Measurements from ENCODE around the gene WNT4.

Gene WNT4

DNA sequence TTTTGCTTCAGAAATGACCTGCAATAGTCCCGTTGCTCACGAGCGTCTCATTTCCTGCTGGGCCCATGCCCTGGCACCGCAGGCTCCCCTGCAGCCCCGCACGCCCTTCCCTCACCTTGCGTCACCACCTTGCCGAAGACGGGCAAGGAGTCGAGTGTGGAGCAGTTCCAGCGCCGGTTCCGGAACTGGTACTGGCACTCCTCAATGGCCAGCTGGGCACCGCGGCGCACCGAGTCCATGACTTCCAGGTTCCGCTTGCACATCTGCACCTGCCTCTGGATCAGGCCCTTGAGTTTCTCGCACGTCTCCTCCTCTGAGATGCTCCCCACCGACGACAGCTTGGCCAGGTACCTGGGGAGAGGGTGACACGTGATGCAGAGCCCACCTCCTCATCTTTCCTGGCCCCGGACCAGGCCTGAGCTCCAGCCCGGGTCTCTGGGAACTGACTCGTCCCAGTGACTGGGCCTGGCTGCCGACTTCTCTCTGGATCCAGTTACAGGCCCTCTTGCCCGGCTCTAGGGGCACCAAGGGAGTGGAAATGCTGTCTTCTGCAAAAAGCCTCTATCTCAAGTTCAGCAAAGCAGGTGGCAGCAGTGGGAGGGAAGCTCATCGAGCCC, 13.3 kb downstream of the WNT4 start:
- DNase-seq (ENCODE audit: low spot score), result no peak

DNA sequence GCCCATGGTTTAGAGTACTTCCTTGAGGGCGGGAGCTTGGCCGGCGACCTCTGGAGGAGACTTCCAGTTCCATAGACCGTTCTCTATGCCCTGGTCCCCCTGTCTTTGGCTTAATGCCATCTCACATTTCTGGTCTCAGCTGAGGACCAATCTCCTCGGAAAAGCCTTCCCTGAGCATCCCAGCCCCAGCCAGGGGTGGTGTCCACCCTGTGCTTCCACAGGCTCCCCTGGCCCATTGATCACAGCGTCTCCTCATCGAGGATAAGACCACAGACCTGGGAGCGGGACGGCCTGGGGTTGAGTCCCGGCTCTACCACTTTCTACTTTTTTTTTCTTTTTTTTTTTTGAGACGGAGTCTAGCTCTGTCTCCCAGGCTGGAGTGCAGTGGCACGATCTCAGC, 14.5 kb downstream of the WNT4 start:
- DNase-seq (ENCODE audit: low spot score), result no peak

DNA sequence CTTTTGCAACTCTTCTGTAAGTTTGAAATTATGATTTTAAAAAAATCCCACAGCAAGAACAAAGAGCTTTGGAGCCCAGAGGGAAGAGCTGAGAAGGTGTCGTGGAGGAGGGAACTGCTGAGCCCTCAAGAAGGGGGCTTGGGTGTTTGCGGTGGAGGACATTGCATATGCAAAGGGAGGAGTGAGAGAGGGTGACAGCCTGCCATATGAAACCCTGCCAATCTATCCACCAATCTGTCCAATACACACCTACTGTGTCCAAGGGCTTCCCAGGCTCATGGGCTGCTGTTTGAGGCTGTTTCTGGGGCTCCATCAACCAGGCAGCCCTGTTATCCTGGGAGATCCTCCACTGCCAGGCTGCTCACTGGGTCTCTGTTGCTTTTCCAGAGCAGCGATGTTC, 15.2 kb downstream of the WNT4 start:
- DNase-seq (ENCODE audit: low spot score), result no peak

DNA sequence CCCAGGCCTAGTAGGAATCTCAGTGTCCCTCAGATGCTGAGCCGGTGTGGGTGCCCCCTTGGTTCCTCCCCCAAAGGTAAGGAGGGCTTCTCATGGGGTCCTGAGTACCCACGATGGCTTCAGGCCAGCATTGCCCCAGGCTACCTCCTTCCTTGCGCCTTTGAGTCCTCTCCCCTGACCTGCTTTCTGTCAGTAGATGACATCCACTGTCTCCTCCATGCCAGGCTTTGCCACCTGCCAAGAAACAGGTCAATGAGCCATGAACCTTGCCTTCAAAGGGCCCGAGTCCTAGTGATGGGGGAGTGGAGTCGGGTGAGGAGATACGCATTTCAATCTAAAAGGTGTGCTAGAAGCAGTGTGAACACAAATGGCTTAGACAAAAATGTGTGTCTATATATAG, 15.6 kb downstream of the WNT4 start:
- DNase-seq (ENCODE audit: low spot score), result no peak

DNA sequence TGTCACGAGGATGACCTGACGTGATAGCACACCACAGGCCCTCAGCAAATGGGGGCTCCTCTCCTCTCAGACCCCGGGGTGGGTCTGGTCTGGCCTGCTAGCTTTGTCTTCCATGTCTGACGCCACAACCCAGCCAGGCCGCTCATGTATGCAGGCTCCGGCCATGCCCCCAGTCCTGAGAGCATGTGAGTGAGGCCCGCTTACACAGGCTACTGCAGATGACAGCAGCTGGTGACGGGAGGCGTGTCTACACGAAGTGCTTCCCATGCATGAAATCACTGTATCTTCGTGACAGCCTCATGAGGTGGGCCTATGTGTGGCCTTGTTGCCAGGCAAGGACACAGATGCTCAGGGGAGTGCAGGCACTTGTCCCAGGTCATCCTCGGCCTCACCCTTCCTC, 16.4 kb downstream of the WNT4 start:
- no peak for DNase-seq (ENCODE audit: low spot score)

DNA sequence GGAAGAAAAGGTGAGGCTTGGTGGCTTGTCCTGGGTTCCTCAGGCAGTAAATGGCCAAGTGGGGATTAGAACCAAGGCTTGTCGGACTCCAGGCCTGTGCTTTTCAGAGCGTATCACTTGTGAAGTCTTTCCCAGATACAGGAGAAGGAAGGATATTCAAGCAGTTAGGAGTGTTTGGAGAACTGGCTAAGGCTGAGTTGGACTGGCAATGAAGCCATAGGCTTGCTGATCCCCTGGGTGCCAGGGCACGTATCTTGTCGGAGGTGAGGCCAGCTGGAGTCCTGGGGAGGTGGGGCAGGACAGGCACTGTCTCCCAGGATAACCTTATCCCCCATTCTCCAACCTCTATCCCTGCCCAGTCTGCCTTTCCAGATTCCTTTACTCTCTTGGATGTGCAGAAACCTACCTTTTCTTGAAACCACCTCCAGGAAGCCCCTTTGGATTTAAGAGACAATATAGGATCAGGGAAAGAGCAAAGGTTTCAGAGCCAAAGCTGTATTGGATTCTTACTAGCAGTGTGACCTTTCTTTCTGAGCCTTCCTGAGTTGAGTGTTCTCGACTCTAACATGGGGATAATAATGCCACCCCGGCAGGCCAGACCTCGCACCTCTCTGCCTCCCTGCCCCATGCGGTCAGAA, 18.2 kb downstream of the WNT4 start:
- no peak for DNase-seq (ENCODE audit: low spot score)

DNA sequence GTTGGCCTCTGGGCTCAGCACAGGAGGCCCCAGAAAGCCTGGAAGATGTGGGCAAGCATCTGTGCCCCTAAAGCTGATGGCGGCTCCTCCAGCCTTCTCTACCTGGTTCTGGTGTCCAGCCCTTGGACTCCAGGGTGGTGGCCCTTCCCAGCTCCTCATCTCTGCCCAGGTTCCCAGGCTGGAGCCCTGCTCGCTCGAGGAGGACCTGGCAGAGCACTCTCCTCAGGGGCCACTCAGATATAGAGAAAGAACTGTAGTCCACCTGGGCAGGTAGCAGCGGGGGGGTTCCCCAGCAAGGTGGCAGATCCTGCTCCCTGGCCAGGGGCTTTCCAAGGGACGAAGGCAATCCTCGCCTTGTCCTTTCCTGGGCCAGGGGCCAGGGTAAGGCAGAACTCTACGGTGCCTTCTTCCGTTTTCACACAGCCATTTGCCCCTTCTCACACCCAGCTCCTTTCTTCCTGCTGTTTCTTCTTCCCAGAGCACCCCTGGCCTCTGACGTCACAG, 18.9 kb downstream of the WNT4 start:
- DNase-seq (ENCODE audit: low spot score), result no peak

DNA sequence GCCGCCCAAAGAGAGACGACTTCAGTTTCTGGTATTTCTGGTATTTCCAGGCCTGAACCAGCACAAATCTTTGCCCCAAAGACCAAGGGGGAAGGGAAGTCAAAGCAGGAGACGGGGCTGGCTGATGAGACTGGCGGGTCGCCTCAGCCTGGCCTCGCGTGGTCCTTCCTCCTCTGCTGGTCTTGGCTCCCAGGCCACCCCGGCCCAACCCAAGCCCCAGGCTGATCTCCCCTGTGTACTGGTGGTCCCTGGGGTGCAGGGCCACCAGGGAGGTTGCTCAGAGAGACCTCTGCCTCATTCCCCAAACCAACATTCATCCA, 19.9 kb downstream of the WNT4 start:
- no peak for DNase-seq (ENCODE audit: low spot score)

DNA sequence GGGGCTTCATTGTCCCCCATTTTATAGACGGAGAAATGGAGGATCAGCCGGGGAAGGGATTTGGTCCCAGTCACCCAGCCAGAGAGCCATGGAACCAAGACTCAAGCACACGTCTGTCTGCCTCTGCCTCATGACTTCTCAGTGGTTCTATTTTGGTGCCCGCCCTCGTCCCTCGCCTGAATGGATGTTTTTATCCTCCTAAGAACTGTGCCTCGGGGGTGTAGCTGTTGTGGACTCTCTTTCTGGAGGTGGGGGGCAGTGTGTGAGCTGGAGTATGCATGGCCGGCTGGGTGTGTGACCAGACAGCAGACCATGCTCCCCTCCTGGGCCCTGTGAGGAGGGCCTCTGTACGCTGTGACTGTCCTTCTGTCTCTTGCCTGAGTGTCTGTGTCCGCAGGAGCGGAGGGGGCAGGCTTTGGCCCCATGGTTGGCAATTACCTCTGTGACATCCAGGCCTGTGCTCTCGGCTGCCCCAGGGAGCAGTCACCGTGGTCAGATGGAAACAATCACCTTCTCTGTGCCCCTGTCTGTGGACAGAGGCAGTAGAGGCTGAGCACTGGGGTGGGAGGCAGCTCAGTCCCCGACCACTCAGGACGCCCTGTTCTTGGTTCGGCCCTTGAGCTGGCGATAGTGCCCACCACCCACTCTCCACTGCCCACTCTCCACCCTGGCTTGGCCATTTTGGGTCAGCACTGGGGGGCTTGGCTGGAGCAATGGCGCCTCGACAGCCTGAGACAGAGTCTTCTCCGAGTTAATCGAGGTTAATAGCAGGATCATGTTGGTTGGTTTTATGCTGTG, 20.4 kb downstream of the WNT4 start:
- DNase-seq (ENCODE audit: low spot score), result no peak

DNA sequence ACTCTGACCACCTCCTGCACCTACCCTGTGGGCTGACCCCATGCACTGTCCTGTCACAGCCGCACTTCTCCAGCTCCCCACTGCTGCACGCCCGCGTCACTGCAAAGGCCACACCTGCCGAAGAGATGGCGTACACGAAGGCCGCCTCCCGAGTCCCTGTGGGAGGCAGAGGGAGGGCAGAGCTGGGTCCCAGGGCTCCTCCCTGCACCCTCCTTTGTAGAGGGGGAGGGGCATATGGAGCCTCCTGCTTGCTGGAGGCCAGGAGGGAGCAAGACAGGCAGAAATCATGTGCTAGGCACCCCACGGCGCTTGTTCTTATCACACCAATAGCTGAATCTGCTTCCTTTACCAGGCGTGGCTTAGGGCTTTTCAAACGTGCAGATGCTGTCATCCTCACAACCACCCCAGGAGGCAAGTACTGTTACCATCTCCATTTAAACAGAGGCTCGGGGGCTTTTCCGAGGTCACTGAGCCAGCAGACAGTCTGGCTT, 21.4 kb downstream of the WNT4 start:
- no peak for DNase-seq (ENCODE audit: low spot score)

DNA sequence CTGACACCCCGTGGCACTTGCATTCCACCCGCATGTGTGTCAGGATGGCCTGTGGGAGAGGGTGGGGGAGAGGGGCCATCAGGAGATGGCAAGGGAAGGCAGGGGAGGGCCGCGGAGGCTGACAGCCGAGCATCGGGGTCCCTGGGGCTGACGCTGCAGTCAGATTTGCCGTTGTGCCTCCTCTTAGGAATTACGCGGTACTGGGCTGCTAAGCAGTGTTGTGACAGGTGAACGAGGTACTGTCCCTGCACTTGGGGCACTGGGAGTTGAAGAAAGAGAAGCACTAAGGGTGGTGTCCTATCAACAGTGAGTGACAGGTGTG, 22.5 kb downstream of the WNT4 start:
- DNase-seq (ENCODE audit: low spot score), result no peak

DNA sequence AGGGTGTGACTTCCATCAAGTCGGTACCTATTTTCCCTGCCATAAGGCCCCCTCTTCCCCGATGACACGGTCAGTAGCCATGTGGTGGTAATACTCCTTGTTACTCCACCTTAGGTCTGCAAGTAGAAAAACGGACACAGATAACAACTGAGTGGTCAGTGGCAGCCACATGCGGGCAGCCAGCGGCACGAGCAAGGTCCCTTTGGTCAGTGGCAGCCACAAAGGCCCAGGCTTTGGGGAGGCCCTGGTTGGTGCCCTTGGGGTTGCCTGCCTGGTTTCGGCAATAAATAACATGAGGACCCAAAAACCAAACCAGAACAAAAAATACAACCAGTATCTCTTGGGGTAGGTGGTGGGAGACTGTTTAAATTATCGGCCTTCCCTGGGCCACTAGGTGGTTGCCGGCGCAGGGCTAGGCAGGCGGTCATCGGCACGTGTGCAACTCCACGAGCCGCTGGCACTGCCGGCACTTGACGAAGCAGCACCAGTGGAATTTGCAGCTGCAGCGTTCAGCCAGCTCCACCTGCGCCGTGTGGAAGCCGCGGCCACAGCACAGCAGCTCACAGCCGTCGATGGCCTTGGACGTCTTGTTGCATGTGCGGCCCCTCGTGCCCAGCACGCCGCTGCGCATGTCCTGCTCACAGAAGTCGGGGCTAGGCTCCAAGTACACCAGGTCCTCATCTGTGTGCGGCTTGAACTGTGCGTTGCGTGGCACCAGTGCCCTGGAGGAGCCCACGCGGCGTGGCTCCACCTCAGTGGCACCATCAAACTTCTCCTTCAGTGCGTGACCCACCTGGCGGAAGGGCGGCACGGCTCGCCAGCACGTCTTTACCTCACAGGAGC, 23.1 kb downstream of the WNT4 start:
- no peak for DNase-seq (ENCODE audit: low spot score)

DNA sequence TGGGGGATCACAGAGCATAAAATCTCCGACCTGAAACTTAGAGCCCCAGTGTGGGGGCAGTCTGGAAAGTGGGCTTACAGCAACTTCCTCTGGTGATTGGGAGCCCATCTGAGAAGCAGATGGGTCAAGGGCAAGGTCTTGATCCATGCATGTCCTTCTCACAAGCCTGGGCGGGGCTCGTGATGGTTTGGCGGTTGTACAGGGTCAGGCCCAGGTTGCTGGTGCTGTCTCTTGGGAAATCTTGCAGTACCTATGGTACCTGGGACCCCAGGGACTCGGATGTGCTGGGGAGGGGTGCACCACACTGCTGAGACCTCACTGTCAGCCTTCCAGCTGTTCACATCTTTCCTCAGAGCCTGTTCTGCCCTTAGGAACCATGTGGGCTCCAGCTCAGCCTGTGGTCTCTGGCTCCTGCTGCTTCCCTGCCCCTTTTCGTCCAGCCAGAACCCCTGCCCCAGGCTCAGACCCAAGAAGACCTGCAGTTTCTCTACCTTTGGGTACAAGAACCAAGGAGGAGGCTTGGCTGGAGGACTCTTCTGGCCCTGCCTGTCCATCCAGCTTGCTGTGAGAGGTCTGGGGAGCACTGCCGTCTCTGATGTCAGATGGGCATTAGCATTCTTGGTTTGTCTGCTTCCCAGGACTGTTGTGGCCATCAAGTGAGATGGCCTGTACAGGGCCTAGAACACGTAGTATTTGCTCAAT, 24.5 kb downstream of the WNT4 start:
- DNase-seq (ENCODE audit: low spot score), result no peak

DNA sequence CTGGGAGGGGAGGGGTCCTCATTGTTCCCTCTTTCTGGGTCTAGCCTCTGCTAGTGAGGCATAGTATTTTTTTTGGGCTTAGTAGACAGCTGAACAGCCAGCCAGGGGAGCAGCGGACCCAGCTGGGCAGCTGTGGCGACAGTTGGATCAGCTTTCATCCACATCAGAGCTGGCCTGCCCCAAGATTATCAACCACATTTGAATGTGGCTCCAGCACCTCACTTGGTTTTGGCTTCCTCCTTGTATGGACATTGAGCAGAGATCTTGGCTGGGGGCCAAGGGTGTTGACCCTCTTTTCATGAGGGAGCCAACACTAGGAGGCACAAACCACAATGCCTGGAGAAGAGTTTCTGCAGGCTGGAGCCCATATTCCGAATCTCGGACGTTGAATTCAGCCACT, 25.0 kb downstream of the WNT4 start:
- no peak for DNase-seq (ENCODE audit: low spot score)

DNA sequence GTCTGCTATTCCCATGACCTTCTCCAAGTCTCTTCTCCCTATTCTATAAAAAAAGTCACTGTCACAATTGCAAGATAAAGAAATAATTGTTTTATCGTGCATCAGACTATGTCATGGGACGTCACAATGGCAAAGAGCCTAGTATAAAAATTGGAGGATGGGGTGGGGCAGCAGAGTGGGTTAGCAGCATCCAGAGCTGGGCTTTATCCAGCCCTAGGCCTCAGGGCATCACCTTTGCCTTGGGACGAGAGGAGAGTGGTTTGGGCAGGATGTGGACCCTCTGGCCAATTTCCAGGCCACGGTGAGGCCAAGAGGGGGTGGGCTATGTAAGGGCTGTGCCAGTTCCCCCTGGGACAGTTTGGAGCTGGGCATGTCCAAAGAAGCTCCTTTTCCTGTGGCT, 25.7 kb downstream of the WNT4 start:
- DNase-seq (ENCODE audit: low spot score), result no peak

DNA sequence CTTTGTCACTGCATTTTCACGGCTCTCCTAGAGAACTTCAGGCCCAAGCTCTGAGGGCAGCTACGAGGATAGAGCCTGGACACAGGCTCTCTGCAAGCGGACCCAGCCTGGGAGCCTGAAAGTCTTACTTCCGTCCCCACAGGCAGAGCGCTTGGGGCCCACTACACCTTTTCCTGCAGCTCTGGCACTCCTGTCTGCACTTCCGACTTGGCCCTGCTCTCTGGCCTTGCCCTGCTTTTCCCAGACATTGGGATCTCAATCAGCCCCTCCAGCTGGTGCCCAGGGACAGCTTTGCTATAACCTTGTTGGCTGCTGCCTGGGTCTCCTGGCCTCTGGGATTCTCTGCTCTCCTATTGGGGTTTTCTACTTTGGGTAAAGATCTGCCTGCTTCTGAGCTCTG, 27.6 kb downstream of the WNT4 start:
- DNase-seq (ENCODE audit: low spot score), result no peak

DNA sequence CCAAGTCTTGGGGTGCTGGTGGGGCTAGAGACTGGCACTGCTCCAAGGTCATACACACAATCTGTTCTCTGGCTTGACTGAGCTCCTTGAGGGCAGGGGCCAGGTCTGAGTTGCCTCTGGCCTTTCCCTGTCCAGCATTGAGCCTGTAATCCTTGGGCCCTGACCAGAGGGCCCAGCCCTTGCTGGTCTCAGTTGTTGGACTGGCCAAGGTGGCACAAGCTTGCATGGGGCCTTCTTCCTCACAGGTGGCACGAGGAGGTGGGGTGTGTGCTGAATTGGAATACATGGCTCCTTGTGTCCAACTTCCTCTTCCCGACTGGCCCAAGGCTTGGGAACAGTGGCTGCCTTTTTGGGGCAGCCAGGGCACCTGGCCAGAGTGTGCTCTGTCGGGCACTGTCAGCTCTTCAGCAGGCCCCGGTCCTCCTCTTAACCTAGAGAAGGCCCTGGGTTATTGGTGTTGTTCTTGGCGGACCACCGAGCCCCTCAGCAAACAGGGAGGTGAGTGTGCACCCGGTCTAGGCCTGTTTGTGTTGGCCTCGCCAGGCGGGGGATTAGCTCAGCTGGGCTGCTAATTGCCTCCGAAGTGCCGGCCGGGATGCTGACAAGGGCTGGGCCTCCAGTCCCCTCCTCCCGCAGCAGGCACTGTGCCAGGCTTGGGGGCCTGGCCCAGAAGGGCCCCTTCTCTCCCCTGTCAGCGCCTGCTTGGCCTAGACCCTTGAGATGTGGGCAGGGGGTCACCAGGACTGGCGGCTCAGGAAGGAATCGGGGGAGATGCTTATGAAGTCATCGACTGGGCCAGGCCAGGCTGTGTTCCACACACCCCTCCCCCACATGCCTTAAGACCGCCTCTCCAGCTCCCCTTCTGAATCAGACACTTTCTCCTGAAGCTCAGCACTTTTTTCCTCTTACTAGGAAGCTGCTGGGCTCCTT, 28.5 kb downstream of the WNT4 start:
- no peak for DNase-seq (ENCODE audit: low spot score)

DNA sequence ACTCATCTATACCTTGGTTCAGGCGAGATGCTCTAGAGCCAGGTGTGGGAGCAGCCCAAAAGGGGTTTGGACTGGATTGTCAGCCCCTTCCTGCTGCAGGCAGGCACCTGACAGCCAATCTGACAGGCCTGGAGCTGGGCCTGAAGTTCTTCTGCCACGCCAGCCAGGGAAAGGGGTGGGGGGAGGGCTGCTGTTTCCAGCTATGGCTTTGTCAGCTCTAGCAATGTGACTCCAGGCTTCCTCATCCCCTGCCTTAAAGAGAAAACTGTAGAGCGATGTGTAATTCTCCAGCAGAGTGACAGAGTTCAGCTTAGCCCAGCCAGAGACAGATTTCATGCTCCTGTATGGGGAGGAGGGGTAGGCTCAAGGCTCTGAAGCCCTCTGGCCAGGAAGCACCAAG, 30.3 kb downstream of the WNT4 start:
- no peak for DNase-seq (ENCODE audit: low spot score)

DNA sequence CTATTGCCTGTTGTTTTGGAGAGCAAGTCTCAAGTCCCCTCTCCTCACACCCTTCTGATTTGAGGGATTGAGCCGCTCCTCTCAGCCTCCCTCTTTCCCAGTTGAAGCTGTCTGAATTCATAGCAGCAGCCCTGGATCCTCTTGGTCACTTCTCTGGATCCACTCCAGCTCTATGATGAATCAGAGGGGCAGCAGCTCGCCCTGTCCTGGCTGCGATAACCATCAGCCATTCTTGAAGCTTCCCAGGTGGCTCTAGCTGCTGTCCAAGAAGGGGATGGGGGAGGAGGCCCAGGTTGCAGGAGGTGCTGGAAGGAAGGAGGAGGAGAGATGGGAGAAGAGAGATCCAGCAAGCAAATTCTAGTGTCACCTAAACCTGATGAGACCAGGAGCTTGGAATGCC, 31.3 kb downstream of the WNT4 start:
- DNase-seq (ENCODE audit: low spot score), result no peak

DNA sequence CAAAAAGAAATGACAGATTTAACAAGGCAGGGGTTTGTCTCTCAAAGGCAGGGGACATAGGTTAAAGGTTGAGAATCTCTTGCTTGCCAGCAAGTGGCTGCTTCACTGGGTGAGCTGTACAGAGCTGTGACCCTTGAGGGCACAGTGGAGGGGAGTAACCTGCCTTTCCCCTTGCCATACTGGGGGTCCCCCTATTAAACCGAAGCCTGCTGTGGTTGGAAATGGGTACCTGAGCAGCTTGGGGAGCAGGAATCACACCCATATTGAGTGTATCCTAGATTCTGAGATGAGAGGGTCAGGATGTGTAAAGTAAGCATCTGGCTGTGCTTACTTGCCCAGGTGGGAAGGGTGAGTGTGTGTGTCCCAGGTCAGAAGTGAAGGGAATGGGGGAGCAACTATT, 31.8 kb downstream of the WNT4 start:
- no peak for DNase-seq (ENCODE audit: low spot score)

DNA sequence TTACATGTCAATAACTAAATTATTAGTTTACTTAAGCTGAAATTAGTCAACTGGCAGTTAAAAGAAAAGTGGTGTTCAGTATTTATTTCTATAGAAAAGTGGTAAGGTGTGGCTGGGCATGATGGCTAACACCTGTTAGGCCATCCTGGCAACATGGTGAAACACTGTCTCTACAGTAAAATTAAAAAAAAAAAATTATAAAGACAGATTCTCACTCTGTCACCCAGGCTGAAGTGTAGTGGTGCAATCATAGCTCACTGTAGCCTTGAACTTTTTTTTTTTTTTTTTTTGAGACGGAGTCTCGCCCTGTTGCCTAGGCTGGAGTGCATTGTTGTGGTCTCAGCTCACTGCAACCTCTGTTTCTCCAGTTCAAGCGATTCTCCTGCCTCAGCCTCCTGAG, 32.9 kb downstream of the WNT4 start:
- DNase-seq (ENCODE audit: low spot score), result no peak

All from RKO (cell line).